ENCODE results near the gene ALDH3B2. TPM values are rescaled to one million over a fixed set of nuclear protein-coding genes. Genes with fewer than 3 reads are reported as not detected.

ALDH3B2 gene
- total and polyA plus RNA-seq, 2 experiments from 2014 or later = 1.6 to 2.5 TPM

- TF ChIP-seq CTCF (IDR thresholded peaks at IDR 0.05; ENCODE audit: poor library complexity) = no peak
- no peak for TF ChIP-seq EZH2phosphoT487 (IDR thresholded peaks at IDR 0.05; ENCODE audit: low read depth, severe bottlenecking, unreplicated experiment)
- TF ChIP-seq EZH2 (IDR thresholded peaks at IDR 0.05; ENCODE audit: borderline replicate concordance) = no peak
- no peak for DNase-seq (ENCODE audit: low spot score)
- no peaks in the 10 kb centered on the region for H3K27me3 ChIP-seq
- no peaks in the 10 kb centered on the region for H3K9me3 ChIP-seq (ENCODE audit: low read depth)
- no peak overlapping the region for H2AFZ ChIP-seq
- no peaks in the 10 kb centered on the region for H3K36me3 ChIP-seq (replicated peaks; ENCODE audit: insufficient read depth, low read depth)
- H3K79me2 ChIP-seq = no peaks in the 10 kb centered on the region
- H3K4me1 ChIP-seq (ENCODE audit: insufficient read depth) = no peaks in the 10 kb centered on the region
- no peaks in the 10 kb centered on the region for H3K9me2 ChIP-seq (replicated peaks; ENCODE audit: insufficient read depth)
- no peak overlapping the region for H3K4me3 ChIP-seq
- 92% methylated on average over 23 of the region's 26 CpGs for WGBS (ENCODE audit: low lambda C conversion rate, missing lambda C conversion rate)
- H3K27ac ChIP-seq = no peak overlapping the region
- H3K4me2 ChIP-seq = no peak overlapping the region
- H4K20me1 ChIP-seq (ENCODE audit: insufficient read depth, poor library complexity, severe bottlenecking) = no peaks in the 10 kb centered on the region
These were observed 6.8 kb downstream of the ALDH3B2 start for GRCh38 chr11:67667490-67668191.

- H3K27me3 ChIP-seq = no peaks in the 10 kb centered on the region
- no peak overlapping the region for H3K4me2 ChIP-seq
- H3K4me1 ChIP-seq (ENCODE audit: insufficient read depth) = no peaks in the 10 kb centered on the region
- no peaks in the 10 kb centered on the region for H4K20me1 ChIP-seq (ENCODE audit: insufficient read depth, poor library complexity, severe bottlenecking)
- no peaks in the 10 kb centered on the region for H3K9me3 ChIP-seq (ENCODE audit: low read depth)
- TF ChIP-seq EZH2phosphoT487 (IDR thresholded peaks at IDR 0.05; ENCODE audit: low read depth, severe bottlenecking, unreplicated experiment) (no peak), EZH2 (IDR thresholded peaks at IDR 0.05; ENCODE audit: borderline replicate concordance) (no peak), CTCF (IDR thresholded peaks at IDR 0.05; ENCODE audit: poor library complexity) (no peak)
- 91% methylated on average over 19 of the region's 20 CpGs for WGBS (ENCODE audit: low lambda C conversion rate, missing lambda C conversion rate)
- H3K9me2 ChIP-seq (replicated peaks; ENCODE audit: insufficient read depth) = no peaks in the 10 kb centered on the region
- DNase-seq (ENCODE audit: low spot score) = no peak
- no peak overlapping the region for H3K4me3 ChIP-seq
- H3K36me3 ChIP-seq (replicated peaks; ENCODE audit: insufficient read depth, low read depth) = no peaks in the 10 kb centered on the region
- no peak overlapping the region for H3K27ac ChIP-seq
- no peak overlapping the region for H2AFZ ChIP-seq
- H3K79me2 ChIP-seq = no peaks in the 10 kb centered on the region
These were observed 7.5 kb downstream of the ALDH3B2 start for GRCh38 chr11:67666676-67667489.

GRCh38 chr11:67666303-67666645 is 8.1 kb downstream of the ALDH3B2 start:
- DNase-seq (ENCODE audit: low spot score) = no peak
- Histone ChIP-seq H3K9me3 (ENCODE audit: low read depth) (no peaks in the 10 kb centered on the region), H2AFZ (no peak overlapping the region), H3K4me1 (ENCODE audit: insufficient read depth) (no peaks in the 10 kb centered on the region), H3K79me2 (no peaks in the 10 kb centered on the region), H3K27ac (no peak overlapping the region), H3K9me2 (replicated peaks; ENCODE audit: insufficient read depth) (no peaks in the 10 kb centered on the region), H3K36me3 (replicated peaks; ENCODE audit: insufficient read depth, low read depth) (no peaks in the 10 kb centered on the region), H4K20me1 (ENCODE audit: insufficient read depth, poor library complexity, severe bottlenecking) (no peaks in the 10 kb centered on the region), H3K4me3 (no peak overlapping the region), H3K4me2 (no peak overlapping the region), H3K27me3 (no peaks in the 10 kb centered on the region)
- no peak for TF ChIP-seq EZH2phosphoT487 (IDR thresholded peaks at IDR 0.05; ENCODE audit: low read depth, severe bottlenecking, unreplicated experiment)
- no peak for TF ChIP-seq CTCF (IDR thresholded peaks at IDR 0.05; ENCODE audit: poor library complexity)
- no peak for TF ChIP-seq EZH2 (IDR thresholded peaks at IDR 0.05; ENCODE audit: borderline replicate concordance)
- 96% methylated on average over 5 of the region's 11 CpGs for WGBS (ENCODE audit: low lambda C conversion rate, missing lambda C conversion rate)
